Measurements from ENCODE around the gene SLC35E3. TPM values are rescaled to one million over a fixed set of nuclear protein-coding genes. Genes with fewer than 3 reads are reported as not detected.

Gene SLC35E3
- total and polyA plus RNA-seq, 12 donors = 2.7 to 23.1 (median 10.9) TPM

DNA sequence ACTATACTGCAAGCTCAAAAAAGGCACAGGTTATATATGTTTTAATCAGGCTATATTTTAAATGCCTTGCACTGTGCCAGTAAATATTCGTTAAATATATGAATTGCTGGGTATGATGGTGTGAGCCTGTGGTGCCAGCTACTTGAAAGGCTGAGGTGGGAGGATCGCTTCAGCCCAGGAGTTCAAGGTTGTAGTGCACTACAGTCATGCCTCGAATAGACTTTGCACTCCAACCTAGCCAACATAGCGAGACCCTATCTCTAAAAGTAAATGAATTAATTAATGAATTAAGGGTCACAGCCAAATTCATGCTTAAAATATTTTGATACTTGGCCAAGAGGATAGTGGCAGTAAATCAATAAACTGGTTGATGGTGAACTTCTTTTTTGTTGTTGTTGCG lies 39.8 kb downstream of the SLC35E3 start:
- DNase-seq = peak in 3 of 7 donors; percentile 31 to 51 (median 43)
- WGBS, 4 donors = 37 to 57% (median 53%) methylated on average over 5 of the region's 5 CpGs
- H3K36me3 ChIP-seq (replicated peaks in 1 of 2) = no peaks in the 10 kb centered on the region
- intact Hi-C loops (cut with DNase I) = no loop called here
- no peaks in the 10 kb centered on the region for H3K9me3 ChIP-seq (replicated peaks in 1 of 3)
- no peak overlapping the region for H3K4me3 ChIP-seq
- H3K27me3 ChIP-seq = no peaks in the 10 kb centered on the region
- peak overlapping the region in 4 of 5 donors; percentile 66 to 80 (median 73) for H3K27ac ChIP-seq
- peaks cover 26 to 47% of the 10 kb centered on the region in 2 donors for H3K4me1 ChIP-seq (replicated peaks in 1 of 2)
- TF ChIP-seq POLR2A (IDR thresholded peaks at IDR 0.05) = no peak
- TF ChIP-seq, protein P1, sequence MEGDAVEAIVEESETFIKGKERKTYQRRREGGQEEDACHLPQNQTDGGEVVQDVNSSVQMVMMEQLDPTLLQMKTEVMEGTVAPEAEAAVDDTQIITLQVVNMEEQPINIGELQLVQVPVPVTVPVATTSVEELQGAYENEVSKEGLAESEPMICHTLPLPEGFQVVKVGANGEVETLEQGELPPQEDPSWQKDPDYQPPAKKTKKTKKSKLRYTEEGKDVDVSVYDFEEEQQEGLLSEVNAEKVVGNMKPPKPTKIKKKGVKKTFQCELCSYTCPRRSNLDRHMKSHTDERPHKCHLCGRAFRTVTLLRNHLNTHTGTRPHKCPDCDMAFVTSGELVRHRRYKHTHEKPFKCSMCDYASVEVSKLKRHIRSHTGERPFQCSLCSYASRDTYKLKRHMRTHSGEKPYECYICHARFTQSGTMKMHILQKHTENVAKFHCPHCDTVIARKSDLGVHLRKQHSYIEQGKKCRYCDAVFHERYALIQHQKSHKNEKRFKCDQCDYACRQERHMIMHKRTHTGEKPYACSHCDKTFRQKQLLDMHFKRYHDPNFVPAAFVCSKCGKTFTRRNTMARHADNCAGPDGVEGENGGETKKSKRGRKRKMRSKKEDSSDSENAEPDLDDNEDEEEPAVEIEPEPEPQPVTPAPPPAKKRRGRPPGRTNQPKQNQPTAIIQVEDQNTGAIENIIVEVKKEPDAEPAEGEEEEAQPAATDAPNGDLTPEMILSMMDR (IDR thresholded peaks at IDR 0.05) = no peak

DNA sequence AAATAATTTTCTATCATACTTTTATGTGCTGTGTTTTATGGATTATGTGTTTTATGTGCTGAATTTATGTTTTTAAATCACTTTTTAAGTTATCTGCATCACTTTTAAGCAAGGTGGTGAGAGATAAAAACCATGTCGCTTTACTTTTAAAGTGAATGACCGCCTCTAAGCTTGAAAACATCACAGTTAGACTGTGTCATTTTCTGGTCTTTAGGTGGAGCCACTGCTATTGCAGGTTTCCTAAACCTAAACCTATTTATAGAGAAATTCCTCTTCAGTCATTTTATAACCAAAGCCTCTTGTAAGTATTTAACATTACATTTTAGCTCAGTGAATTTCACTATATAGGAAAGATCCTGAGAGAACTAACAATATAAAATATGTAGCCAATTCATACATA lies 41.0 kb downstream of the SLC35E3 start:
- Histone ChIP-seq H3K9me3 (replicated peaks in 1 of 3) (no peaks in the 10 kb centered on the region), H3K4me3 (no peak overlapping the region), H3K27me3 (no peaks in the 10 kb centered on the region), H3K4me1 (replicated peaks in 1 of 2) (peaks cover 26 to 47% of the 10 kb centered on the region in 2 donors), H3K36me3 (replicated peaks in 1 of 2) (no peaks in the 10 kb centered on the region), H3K27ac (peak overlapping the region; percentile 61 to 91 (median 73))
- DNase-seq = no peak
- 81 to 90% (median 85%) methylated on average over 2 of the region's 2 CpGs for WGBS, 4 donors
- intact Hi-C loops (cut with DNase I) = no loop called here
- TF ChIP-seq, protein P1 (IDR thresholded peaks at IDR 0.05) = no peak
- TF ChIP-seq POLR2A (IDR thresholded peaks at IDR 0.05) = no peak

DNA sequence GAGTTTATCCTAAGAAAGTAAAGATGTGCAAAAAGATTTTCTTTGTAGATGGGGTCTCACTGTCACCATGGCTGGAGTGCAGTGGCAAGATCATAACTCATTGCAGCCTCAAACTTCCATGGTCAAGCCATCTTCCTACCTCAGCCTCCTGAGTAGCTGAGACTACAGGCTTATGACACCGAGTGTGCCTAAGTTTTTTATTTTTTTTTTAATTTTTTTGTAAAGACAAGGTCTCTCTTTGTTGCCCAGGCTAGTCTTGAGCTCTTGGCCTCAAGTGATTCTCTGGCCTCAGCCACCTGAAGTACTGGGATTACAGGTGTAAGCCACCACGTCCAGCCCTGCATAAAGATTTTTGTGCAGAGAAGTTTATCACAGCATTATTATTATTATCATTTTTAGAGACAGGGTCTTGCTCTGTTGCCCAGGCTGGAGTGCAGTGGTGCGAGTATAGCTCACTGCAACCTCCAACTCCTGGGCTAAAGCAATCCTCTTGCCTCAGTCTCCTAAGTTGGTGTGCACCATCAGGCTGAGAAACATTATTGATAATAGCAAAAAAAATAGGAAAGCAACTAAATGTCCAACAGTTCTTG lies 42.7 kb downstream of the SLC35E3 start:
- H3K4me1 ChIP-seq (replicated peaks in 1 of 2) = peaks cover 26 to 47% of the 10 kb centered on the region in 2 donors
- DNase-seq = no peak
- no peaks in the 10 kb centered on the region for H3K36me3 ChIP-seq (replicated peaks in 1 of 2)
- no peak overlapping the region for H3K4me3 ChIP-seq
- H3K27ac ChIP-seq = peak overlapping the region in 1 of 5 donors; percentile 39
- 94 to 97% (median 95%) methylated on average over 3 of the region's 3 CpGs for WGBS, 4 donors
- no peaks in the 10 kb centered on the region for H3K27me3 ChIP-seq
- TF ChIP-seq, protein P1 (IDR thresholded peaks at IDR 0.05) = no peak
- no peaks in the 10 kb centered on the region for H3K9me3 ChIP-seq (replicated peaks in 1 of 3)
- intact Hi-C loops (cut with DNase I) = no loop called here

DNA sequence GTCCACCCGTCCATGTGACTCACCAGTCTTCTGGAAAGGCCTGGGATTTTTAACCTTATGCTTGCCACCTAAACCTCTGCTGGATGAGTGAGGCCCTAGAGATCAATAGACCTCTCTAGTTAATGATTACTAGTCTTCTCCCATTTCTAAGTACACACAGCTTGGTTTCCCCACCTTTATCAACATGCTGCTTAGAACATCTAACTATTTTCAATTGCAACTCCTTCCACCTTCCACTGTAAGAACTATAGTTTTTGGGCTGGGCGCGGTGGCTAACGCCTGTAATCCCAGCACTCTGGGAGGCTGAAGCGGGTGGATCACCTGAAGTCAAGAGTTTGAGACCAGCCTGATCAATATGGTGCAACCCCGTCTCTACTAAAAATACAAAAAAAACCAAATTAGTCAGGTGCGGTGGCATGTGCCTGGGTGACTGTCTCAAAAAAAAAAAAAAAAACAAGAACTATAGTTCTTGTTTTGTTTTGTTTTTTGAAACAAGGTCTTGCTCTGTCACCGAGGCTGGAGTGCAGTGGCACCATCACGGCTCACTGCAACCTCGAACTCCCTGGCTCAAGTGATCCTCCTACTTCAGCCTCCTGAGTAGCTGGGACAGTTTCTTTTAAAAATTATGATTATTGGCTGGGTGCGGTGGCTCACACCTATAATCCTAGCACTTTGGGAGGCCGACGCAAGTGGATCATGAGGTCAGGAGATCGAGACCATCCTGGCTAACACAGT lies 43.3 kb downstream of the SLC35E3 start:
- intact Hi-C loops (cut with DNase I) = no loop called here
- peak in 1 of 7 donors; percentile 8 for DNase-seq
- Histone ChIP-seq H3K27me3 (no peaks in the 10 kb centered on the region), H3K4me3 (no peak overlapping the region), H3K9me3 (replicated peaks in 1 of 3) (no peaks in the 10 kb centered on the region), H3K4me1 (replicated peaks in 1 of 2) (peaks cover 26 to 45% of the 10 kb centered on the region in 2 donors), H3K27ac (no peak overlapping the region), H3K36me3 (replicated peaks in 1 of 2) (no peaks in the 10 kb centered on the region)
- TF ChIP-seq POLR2A (IDR thresholded peaks at IDR 0.05) = no peak
- TF ChIP-seq, protein P1 (IDR thresholded peaks at IDR 0.05) = no peak
- WGBS, 4 donors = 90 to 92% (median 91%) methylated on average over 14 of the region's 14 CpGs
